Fibroblast of lung (primary cell): ENCODE results near the gene MS4A13.

Source experiments
- EZH2 ChIP-seq: IDR thresholded peaks from 2 replicates; pipeline ENCODE4 v1.5.1; 2012; ENCODE audit warnings: low read length, control low read depth, mild to moderate bottlenecking; ENCODE audit errors: missing control alignments
- TF ChIP-seq, protein P1 (sequence below), 2 donors: IDR thresholded peaks in 1 of 2; conservative IDR thresholded peaks in 1 of 2; 1 replicate in 1 of 2; 2 replicates in 1 of 2; pipeline ENCODE4 v1.5.1; 2011 to 2012; ENCODE audit warnings: low read length in 2 of 2, control low read depth in 1 of 2, inconsistent platforms in 1 of 2, low read depth in 1 of 2, mild to moderate bottlenecking in 1 of 2

DNA sequence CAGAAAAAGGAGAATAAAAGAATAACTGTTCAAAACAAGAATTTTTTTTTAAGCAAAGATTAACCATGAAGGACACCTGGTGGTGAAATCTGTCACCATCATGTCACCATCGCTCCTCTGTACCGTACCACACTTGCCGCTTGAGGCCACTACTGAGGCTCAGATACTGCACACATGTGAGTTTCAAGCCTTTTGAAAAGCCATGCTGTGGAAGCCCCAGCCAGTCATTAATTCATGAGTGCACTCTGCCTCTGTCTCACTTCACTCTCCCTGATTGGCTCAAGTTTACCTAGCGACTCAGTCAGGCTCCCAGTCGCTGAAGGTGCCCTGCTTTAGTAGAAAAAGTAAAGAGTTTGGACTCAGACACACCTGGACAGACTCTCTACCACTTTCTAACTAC, 29.2 kb upstream of the MS4A13 start:
- TF ChIP-seq, protein P1, sequence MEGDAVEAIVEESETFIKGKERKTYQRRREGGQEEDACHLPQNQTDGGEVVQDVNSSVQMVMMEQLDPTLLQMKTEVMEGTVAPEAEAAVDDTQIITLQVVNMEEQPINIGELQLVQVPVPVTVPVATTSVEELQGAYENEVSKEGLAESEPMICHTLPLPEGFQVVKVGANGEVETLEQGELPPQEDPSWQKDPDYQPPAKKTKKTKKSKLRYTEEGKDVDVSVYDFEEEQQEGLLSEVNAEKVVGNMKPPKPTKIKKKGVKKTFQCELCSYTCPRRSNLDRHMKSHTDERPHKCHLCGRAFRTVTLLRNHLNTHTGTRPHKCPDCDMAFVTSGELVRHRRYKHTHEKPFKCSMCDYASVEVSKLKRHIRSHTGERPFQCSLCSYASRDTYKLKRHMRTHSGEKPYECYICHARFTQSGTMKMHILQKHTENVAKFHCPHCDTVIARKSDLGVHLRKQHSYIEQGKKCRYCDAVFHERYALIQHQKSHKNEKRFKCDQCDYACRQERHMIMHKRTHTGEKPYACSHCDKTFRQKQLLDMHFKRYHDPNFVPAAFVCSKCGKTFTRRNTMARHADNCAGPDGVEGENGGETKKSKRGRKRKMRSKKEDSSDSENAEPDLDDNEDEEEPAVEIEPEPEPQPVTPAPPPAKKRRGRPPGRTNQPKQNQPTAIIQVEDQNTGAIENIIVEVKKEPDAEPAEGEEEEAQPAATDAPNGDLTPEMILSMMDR (conservative IDR thresholded peaks at IDR 0.05 in 1 of 2, IDR thresholded peaks at IDR 0.05 in 1 of 2; ENCODE audit: low read depth in 1 of 2, low read length in 2 of 2), result no peak
- no peak for TF ChIP-seq EZH2
